ENCODE results near the gene GRID2. TPM values are rescaled to one million over a fixed set of nuclear protein-coding genes. Genes with fewer than 3 reads are reported as not detected.

Gene GRID2
- total and polyA plus RNA-seq, 2 of the 4 experiments (the other 2 are of a cell fraction), result under 0.01 TPM; not detected in 1

DNA sequence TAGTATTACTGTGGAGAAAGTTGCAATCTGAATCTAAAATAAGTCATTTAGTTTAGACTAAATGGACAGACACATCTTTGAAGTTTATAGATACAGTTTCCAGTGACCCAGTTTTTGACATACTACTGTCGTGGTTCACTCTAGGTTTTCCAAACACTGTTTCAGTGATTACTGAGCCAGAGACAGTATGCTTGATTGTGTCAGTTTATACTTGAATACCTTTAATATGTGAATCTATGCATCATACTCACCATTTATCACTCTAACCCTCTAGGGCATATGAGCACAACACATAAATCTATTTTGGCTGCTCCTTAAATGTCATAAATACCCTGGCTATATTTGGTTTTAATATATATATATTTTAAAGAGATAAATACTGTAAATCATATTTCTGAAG is 173.5 kb downstream of the GRID2 start:
- Histone ChIP-seq H2AK5ac (ENCODE audit: low read depth, low read length) (no peak overlapping the region), H4K91ac (ENCODE audit: insufficient read depth, low read depth, low read length) (no peak overlapping the region), H3K4me3 (ENCODE audit: insufficient read depth, low read depth, low read length) (no peak overlapping the region), H3K36me3 (ENCODE audit: control insufficient read depth, insufficient read depth, low read length) (no peaks in the 10 kb centered on the region), H2BK20ac (ENCODE audit: low read depth, low read length) (no peak overlapping the region), H3K9ac (ENCODE audit: low read depth, low read length) (no peak overlapping the region), H4K5ac (ENCODE audit: low read depth, low read length) (no peak overlapping the region), H3K23ac (ENCODE audit: low read depth, low read length) (no peak overlapping the region), H3K4ac (ENCODE audit: low read depth, low read length) (no peak overlapping the region), H4K8ac (ENCODE audit: low read depth in 2 of 2, low read length in 2 of 2) (no peak overlapping the region), H3K79me1 (ENCODE audit: low read depth in 1 of 2, low read length in 2 of 2) (no peaks in the 10 kb centered on the region), H2BK120ac (ENCODE audit: low read depth, low read length) (no peak overlapping the region), H3K18ac (ENCODE audit: low read depth, low read length) (no peak overlapping the region), H3K9me1 (ENCODE audit: insufficient read depth, low read length) (no peaks in the 10 kb centered on the region), H3K4me2 (ENCODE audit: low read depth, low read length) (no peak overlapping the region), H3K4me1 (ENCODE audit: control insufficient read depth, insufficient read depth, low read length) (no peaks in the 10 kb centered on the region), H2BK15ac (ENCODE audit: low read depth, low read length) (no peak overlapping the region), H2AFZ (replicated peaks; ENCODE audit: low read length, poor library complexity) (no peak overlapping the region), H3K56ac (ENCODE audit: extremely low read depth, insufficient read depth, low read length) (no peak overlapping the region), H3K27me3 (ENCODE audit: control insufficient read depth, insufficient read depth, low read length) (no peaks in the 10 kb centered on the region), H2BK5ac (ENCODE audit: low read depth, low read length, poor library complexity, severe bottlenecking) (no peak overlapping the region), H2AK9ac (replicated peaks; ENCODE audit: low read depth, low read length, poor library complexity) (no peak overlapping the region), H4K20me1 (ENCODE audit: insufficient read depth, low read length) (no peaks in the 10 kb centered on the region), H3K9me3 (ENCODE audit: control insufficient read depth, insufficient read depth, low read length) (no peaks in the 10 kb centered on the region), H3K14ac (replicated peaks; ENCODE audit: low read depth, low read length) (no peak overlapping the region), H3K27ac (ENCODE audit: insufficient read depth, low read length) (no peak overlapping the region)
- in situ Hi-C loops (cut with MboI; ENCODE audit: low sequenced_read_pairs), result no loop called here
- intact Hi-C loops (cut with micrococcal nuclease), result no loop called here
- BruUV-seq (replicated peaks), result no TSS peak
- dilution Hi-C loops (cut with HindIII; ENCODE audit: low sequenced_read_pairs, unreplicated experiment), result no loop called here
- ATAC-seq (ENCODE audit: low read depth), result no peak
- WGBS, 2 experiments (ENCODE audit: extremely low coverage in 2 of 2, insufficient read length in 1 of 2), result no CpG with 5 or more reads among the region's 1 CpG
- no peak for TF ChIP-seq RAD21 (IDR thresholded peaks at IDR 0.05; ENCODE audit: low read length)
- TF ChIP-seq, protein P1, sequence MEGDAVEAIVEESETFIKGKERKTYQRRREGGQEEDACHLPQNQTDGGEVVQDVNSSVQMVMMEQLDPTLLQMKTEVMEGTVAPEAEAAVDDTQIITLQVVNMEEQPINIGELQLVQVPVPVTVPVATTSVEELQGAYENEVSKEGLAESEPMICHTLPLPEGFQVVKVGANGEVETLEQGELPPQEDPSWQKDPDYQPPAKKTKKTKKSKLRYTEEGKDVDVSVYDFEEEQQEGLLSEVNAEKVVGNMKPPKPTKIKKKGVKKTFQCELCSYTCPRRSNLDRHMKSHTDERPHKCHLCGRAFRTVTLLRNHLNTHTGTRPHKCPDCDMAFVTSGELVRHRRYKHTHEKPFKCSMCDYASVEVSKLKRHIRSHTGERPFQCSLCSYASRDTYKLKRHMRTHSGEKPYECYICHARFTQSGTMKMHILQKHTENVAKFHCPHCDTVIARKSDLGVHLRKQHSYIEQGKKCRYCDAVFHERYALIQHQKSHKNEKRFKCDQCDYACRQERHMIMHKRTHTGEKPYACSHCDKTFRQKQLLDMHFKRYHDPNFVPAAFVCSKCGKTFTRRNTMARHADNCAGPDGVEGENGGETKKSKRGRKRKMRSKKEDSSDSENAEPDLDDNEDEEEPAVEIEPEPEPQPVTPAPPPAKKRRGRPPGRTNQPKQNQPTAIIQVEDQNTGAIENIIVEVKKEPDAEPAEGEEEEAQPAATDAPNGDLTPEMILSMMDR (conservative IDR thresholded peaks at IDR 0.05; ENCODE audit: low read depth, low read length), result no peak
- no peak for TF ChIP-seq FOS (IDR thresholded peaks at IDR 0.05; ENCODE audit: low read depth, low read length)
- no peak for TF ChIP-seq MXI1 (IDR thresholded peaks at IDR 0.05; ENCODE audit: borderline replicate concordance, low read depth, low read length)
- TF ChIP-seq POLR2A (IDR thresholded peaks at IDR 0.05; ENCODE audit: low read depth, low read length), result no peak
- no peak for TF ChIP-seq USF2 (IDR thresholded peaks at IDR 0.05; ENCODE audit: low read depth, low read length)
- no peak for TF ChIP-seq ELK1 (IDR thresholded peaks at IDR 0.05; ENCODE audit: borderline replicate concordance, low read depth, low read length)
- no peak for TF ChIP-seq MAZ (IDR thresholded peaks at IDR 0.05; ENCODE audit: borderline replicate concordance, low read depth, low read length)
- TF ChIP-seq SMC3 (IDR thresholded peaks at IDR 0.05; ENCODE audit: low read depth, low read length), result no peak
- TF ChIP-seq CHD1 (IDR thresholded peaks at IDR 0.05; ENCODE audit: low read depth, low read length), result no peak
- no peak for DNase-seq
- ChIA-PET CTCF (no interaction called here), POLR2A (ENCODE audit: unreplicated experiment) (no interaction called here)
